NT2/D1 (cell line): ENCODE measurements around the gene SGPL1.

Source experiments
- DNase-seq: peaks from one replicate; pipeline ENCODE4 v3.0.0-alpha.2; 2011; ENCODE audit warnings: low read depth, low spot score
- H3K27me3 ChIP-seq: 2 replicates; pipeline ENCODE4 v1.6.0; 2011; ENCODE audit warnings: mild to moderate bottlenecking; ENCODE audit not compliant: insufficient read length, insufficient read depth
- H3K36me3 ChIP-seq: 2 replicates; pipeline ENCODE4 v1.6.1; 2011; ENCODE audit warnings: mild to moderate bottlenecking, low read length, mixed read lengths; ENCODE audit not compliant: insufficient read depth, insufficient read length
- H3K4me1 ChIP-seq: 2 replicates; pipeline ENCODE4 v1.5.1; 2011; ENCODE audit not compliant: insufficient read depth, insufficient read length
- H3K4me3 ChIP-seq: 2 replicates; pipeline ENCODE4 v1.5.1; 2011; ENCODE audit warnings: low read depth; ENCODE audit not compliant: insufficient read length
- H3K9ac ChIP-seq: 2 replicates; pipeline ENCODE4 v1.6.0; 2011; ENCODE audit warnings: low read depth; ENCODE audit not compliant: insufficient read length
- H3K9me3 ChIP-seq: 2 replicates; pipeline ENCODE4 v1.5.1; 2011; ENCODE audit warnings: mild to moderate bottlenecking, low read length; ENCODE audit not compliant: insufficient read depth
- SUZ12 ChIP-seq: IDR thresholded peaks from 2 replicates; pipeline ENCODE4 v1.6.1; 2011; ENCODE audit not compliant: insufficient read length, insufficient read depth; ENCODE audit errors: extremely low read depth
- YY1 ChIP-seq: IDR thresholded peaks from 2 replicates; pipeline ENCODE4 v1.6.1; 2011; ENCODE audit not compliant: insufficient read length, insufficient read depth
- ZNF274 ChIP-seq: IDR thresholded peaks from 2 replicates; pipeline ENCODE4 v1.6.1; 2011; ENCODE audit warnings: mild to moderate bottlenecking, low read depth, low read length

Gene SGPL1

GRCh38 chr10:70890917-70891431 is 75.2 kb downstream of the SGPL1 start:
- H3K27me3 ChIP-seq: no peaks in the 10 kb centered on the region
- peaks cover 8% of the 10 kb centered on the region for H3K4me1 ChIP-seq
- H3K36me3 ChIP-seq: no peaks in the 10 kb centered on the region
- no peak overlapping the region for H3K9ac ChIP-seq
- H3K9me3 ChIP-seq: no peaks in the 10 kb centered on the region
- no peak overlapping the region for H3K4me3 ChIP-seq
- TF ChIP-seq SUZ12: no peak
- TF ChIP-seq ZNF274: no peak
- no peak for TF ChIP-seq YY1
- DNase-seq: no peak

- no peak overlapping the region for H3K4me3 ChIP-seq
- DNase-seq: no peak
- peaks cover 8% of the 10 kb centered on the region for H3K4me1 ChIP-seq
- no peak overlapping the region for H3K9ac ChIP-seq
- H3K27me3 ChIP-seq: no peaks in the 10 kb centered on the region
- H3K36me3 ChIP-seq: no peaks in the 10 kb centered on the region
- TF ChIP-seq YY1 (no peak), ZNF274 (no peak), SUZ12 (no peak)
- no peaks in the 10 kb centered on the region for H3K9me3 ChIP-seq
Observed at GRCh38 chr10:70891627-70892026, 75.9 kb downstream of the SGPL1 start.

GRCh38 chr10:70892631-70893030 is 76.9 kb downstream of the SGPL1 start:
- Histone ChIP-seq H3K9ac (no peak overlapping the region), H3K9me3 (no peaks in the 10 kb centered on the region), H3K4me1 (peaks cover 5% of the 10 kb centered on the region), H3K4me3 (no peak overlapping the region), H3K27me3 (no peaks in the 10 kb centered on the region), H3K36me3 (no peaks in the 10 kb centered on the region)
- no peak for TF ChIP-seq SUZ12
- no peak for DNase-seq

- no peak for DNase-seq
- no peak overlapping the region for H3K4me3 ChIP-seq
- no peak overlapping the region for H3K9ac ChIP-seq
- no peak for TF ChIP-seq ZNF274
- no peak for TF ChIP-seq SUZ12
- peaks cover 5% of the 10 kb centered on the region for H3K4me1 ChIP-seq
- H3K36me3 ChIP-seq: no peaks in the 10 kb centered on the region
- H3K27me3 ChIP-seq: no peaks in the 10 kb centered on the region
- H3K9me3 ChIP-seq: no peaks in the 10 kb centered on the region
Observed at GRCh38 chr10:70893227-70894006, 77.7 kb downstream of the SGPL1 start.

- Histone ChIP-seq H3K4me3 (no peak overlapping the region), H3K9ac (no peak overlapping the region), H3K27me3 (no peaks in the 10 kb centered on the region), H3K36me3 (no peaks in the 10 kb centered on the region), H3K4me1 (peaks cover 5% of the 10 kb centered on the region), H3K9me3 (no peaks in the 10 kb centered on the region)
- TF ChIP-seq SUZ12 (no peak), ZNF274 (no peak), YY1 (no peak)
- no peak for DNase-seq
Observed at GRCh38 chr10:70894416-70894815, 78.7 kb downstream of the SGPL1 start.

GRCh38 chr10:70896551-70896950 is 80.8 kb downstream of the SGPL1 start:
- no peak overlapping the region for H3K9ac ChIP-seq
- no peaks in the 10 kb centered on the region for H3K27me3 ChIP-seq
- no peak overlapping the region for H3K4me3 ChIP-seq
- no peak for DNase-seq
- no peaks in the 10 kb centered on the region for H3K9me3 ChIP-seq
- no peaks in the 10 kb centered on the region for H3K4me1 ChIP-seq
- no peaks in the 10 kb centered on the region for H3K36me3 ChIP-seq
- TF ChIP-seq ZNF274 (no peak), SUZ12 (no peak), YY1 (no peak)

GRCh38 chr10:70898687-70899086 is 82.9 kb downstream of the SGPL1 start:
- no peaks in the 10 kb centered on the region for H3K9me3 ChIP-seq
- TF ChIP-seq ZNF274 (no peak), YY1 (no peak), SUZ12 (no peak)

More at GRCh38 chr10:70898687-70899086, 82.9 kb downstream of the SGPL1 start:
- H3K27me3 ChIP-seq: no peaks in the 10 kb centered on the region
- no peak overlapping the region for H3K4me3 ChIP-seq
- no peak overlapping the region for H3K9ac ChIP-seq
- no peak for DNase-seq
- no peaks in the 10 kb centered on the region for H3K36me3 ChIP-seq
- peaks cover 3% of the 10 kb centered on the region for H3K4me1 ChIP-seq
